ENCODE measurements around the gene AAK1. TPM values are rescaled to one million over a fixed set of nuclear protein-coding genes. Genes with fewer than 3 reads are reported as not detected.

The AAK1 gene
- polyA plus RNA-seq, 3 donors: 9.8 to 18.9 (median 10.8) TPM

DNA sequence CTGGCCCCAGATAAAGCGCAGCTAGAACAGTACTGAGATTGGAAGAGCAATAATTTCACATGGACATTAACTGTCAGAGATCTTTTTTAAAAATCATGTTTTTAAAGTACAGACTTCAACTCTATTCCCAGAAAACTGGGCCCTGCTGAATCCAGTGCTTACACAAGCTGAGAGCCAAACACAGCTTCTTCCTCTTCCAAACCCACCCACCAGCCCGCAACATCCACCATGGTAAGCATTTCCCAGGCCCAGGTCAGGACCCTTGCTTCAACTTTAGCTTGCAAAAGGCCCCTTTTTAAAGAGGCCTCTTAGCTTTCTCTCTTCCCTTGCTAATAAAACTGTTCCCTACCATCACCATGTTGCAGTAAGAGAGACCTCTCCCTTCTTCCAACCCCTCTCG, 2.1 kb downstream of the AAK1 start:
- H3K4me3 Mint-ChIP-seq: peak overlapping the region; percentile 94 to 95
- Histone ChIP-seq H3K27me3 (ENCODE audit: control insufficient read depth in 2 of 2, insufficient read depth in 2 of 2, low read length in 2 of 2) (no peaks in the 10 kb centered on the region), H3K36me3 (replicated peaks in 1 of 2; ENCODE audit: control insufficient read depth in 1 of 2, insufficient read depth in 2 of 2, low read length in 2 of 2) (peaks cover 9 to 20% of the 10 kb centered on the region in 2 donors), H3K79me2 (ENCODE audit: insufficient read depth, low read length) (peaks cover 80% of the 10 kb centered on the region), H2AFZ (ENCODE audit: insufficient read depth, low read depth, low read length, poor library complexity, severe bottlenecking) (no peak overlapping the region), H3K9me3 (replicated peaks in 1 of 2; ENCODE audit: control insufficient read depth in 1 of 2, insufficient read depth in 1 of 2, low read length in 2 of 2) (no peaks in the 10 kb centered on the region), H3K4me3 (replicated peaks in 1 of 3; ENCODE audit: low read depth in 2 of 3, low read length in 3 of 3) (peak overlapping the region in 2 of 3 experiments; percentile 96), H3K9ac (ENCODE audit: insufficient read depth, low read length, poor library complexity, severe bottlenecking) (peak overlapping the region; percentile 95), H3K4me1 (ENCODE audit: control insufficient read depth in 1 of 2, insufficient read depth in 2 of 2, low read length in 2 of 2) (peaks cover 44 to 45% of the 10 kb centered on the region in 2 donors), H3K27ac (ENCODE audit: low read depth in 1 of 2, low read length in 2 of 2) (peak overlapping the region in 1 of 2 donors; percentile 96), H4K20me1 (ENCODE audit: insufficient read depth, low read length) (peaks cover 56% of the 10 kb centered on the region), H3K4me2 (replicated peaks; ENCODE audit: extremely low read depth, low read length, poor library complexity, severe bottlenecking) (peak overlapping the region; percentile 84)
- intact Hi-C loops (cut with micrococcal nuclease): loop anchor here (2.0 to 10.0 kb wide), 3 partner anchors 47 to 79 kb away; no protein-coding TSS in a partner anchor
- no peaks in the 10 kb centered on the region for H3K9me3 Mint-ChIP-seq
- peaks cover 0 to 2% (median 0%) of the 10 kb centered on the region in 3 donors for H3K27me3 Mint-ChIP-seq (ENCODE audit: low read depth in 3 of 3)
- H3K36me3 Mint-ChIP-seq: peaks cover 31% of the 10 kb centered on the region in 2 donors
- DNase-seq: no peak
- WGBS (ENCODE audit: insufficient coverage): 70% methylated on average over 2 of the region's 3 CpGs
- H3K4me1 Mint-ChIP-seq: peaks cover 67% of the 10 kb centered on the region
- TF ChIP-seq, protein P1, sequence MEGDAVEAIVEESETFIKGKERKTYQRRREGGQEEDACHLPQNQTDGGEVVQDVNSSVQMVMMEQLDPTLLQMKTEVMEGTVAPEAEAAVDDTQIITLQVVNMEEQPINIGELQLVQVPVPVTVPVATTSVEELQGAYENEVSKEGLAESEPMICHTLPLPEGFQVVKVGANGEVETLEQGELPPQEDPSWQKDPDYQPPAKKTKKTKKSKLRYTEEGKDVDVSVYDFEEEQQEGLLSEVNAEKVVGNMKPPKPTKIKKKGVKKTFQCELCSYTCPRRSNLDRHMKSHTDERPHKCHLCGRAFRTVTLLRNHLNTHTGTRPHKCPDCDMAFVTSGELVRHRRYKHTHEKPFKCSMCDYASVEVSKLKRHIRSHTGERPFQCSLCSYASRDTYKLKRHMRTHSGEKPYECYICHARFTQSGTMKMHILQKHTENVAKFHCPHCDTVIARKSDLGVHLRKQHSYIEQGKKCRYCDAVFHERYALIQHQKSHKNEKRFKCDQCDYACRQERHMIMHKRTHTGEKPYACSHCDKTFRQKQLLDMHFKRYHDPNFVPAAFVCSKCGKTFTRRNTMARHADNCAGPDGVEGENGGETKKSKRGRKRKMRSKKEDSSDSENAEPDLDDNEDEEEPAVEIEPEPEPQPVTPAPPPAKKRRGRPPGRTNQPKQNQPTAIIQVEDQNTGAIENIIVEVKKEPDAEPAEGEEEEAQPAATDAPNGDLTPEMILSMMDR (IDR thresholded peaks at IDR 0.05): no peak
- peak overlapping the region in 6 of 7 donors; percentile 57 to 99 (median 96) for H3K27ac Mint-ChIP-seq

DNA sequence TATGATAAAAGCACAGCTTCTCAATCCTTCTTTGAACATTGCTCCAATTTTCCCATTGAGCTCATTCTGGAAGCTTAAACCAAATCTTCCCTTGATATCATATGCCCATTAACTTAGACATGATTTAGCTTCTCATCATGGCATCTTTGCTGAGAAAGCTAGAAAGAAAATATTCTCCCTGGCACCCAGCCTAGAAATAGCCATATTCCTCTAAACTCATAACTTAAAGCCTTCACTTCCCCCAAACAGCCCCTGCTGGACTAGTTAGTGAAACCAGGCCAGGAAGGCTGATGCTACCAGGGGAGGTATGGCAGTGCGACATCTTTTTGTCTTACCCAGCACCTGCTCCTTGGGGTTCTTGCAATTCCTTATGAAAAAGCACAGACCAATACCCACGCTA, 4.3 kb downstream of the AAK1 start:
- Histone ChIP-seq H3K4me2 (replicated peaks; ENCODE audit: extremely low read depth, low read length, poor library complexity, severe bottlenecking) (no peak overlapping the region), H3K9me3 (replicated peaks in 1 of 2; ENCODE audit: control insufficient read depth in 1 of 2, insufficient read depth in 1 of 2, low read length in 2 of 2) (no peaks in the 10 kb centered on the region), H3K27ac (ENCODE audit: low read depth in 1 of 2, low read length in 2 of 2) (no peak overlapping the region), H2AFZ (ENCODE audit: insufficient read depth, low read depth, low read length, poor library complexity, severe bottlenecking) (no peak overlapping the region), H3K36me3 (replicated peaks in 1 of 2; ENCODE audit: control insufficient read depth in 1 of 2, insufficient read depth in 2 of 2, low read length in 2 of 2) (peaks cover 9 to 20% of the 10 kb centered on the region in 2 donors), H3K4me1 (ENCODE audit: control insufficient read depth in 1 of 2, insufficient read depth in 2 of 2, low read length in 2 of 2) (peaks cover 37 to 42% of the 10 kb centered on the region in 2 donors), H4K20me1 (ENCODE audit: insufficient read depth, low read length) (peaks cover 74% of the 10 kb centered on the region), H3K27me3 (ENCODE audit: control insufficient read depth in 2 of 2, insufficient read depth in 2 of 2, low read length in 2 of 2) (no peaks in the 10 kb centered on the region), H3K9ac (ENCODE audit: insufficient read depth, low read length, poor library complexity, severe bottlenecking) (no peak overlapping the region), H3K4me3 (replicated peaks in 1 of 3; ENCODE audit: low read depth in 2 of 3, low read length in 3 of 3) (no peak overlapping the region), H3K79me2 (ENCODE audit: insufficient read depth, low read length) (peaks cover 93% of the 10 kb centered on the region)
- no CpG with 5 or more reads among the region's 2 CpGs for WGBS (ENCODE audit: insufficient coverage)
- peak overlapping the region in 3 of 7 donors; percentile 26 to 35 (median 30) for H3K27ac Mint-ChIP-seq
- peaks cover 31 to 34% of the 10 kb centered on the region in 2 donors for H3K36me3 Mint-ChIP-seq
- intact Hi-C loops (cut with micrococcal nuclease): no loop called here
- H3K4me3 Mint-ChIP-seq: no peak overlapping the region
- peaks cover 54% of the 10 kb centered on the region for H3K4me1 Mint-ChIP-seq
- H3K9me3 Mint-ChIP-seq: no peaks in the 10 kb centered on the region
- H3K27me3 Mint-ChIP-seq (ENCODE audit: low read depth in 3 of 3): peaks cover 0 to 2% (median 0%) of the 10 kb centered on the region in 3 donors
- TF ChIP-seq, protein P1 (IDR thresholded peaks at IDR 0.05): no peak
- DNase-seq: no peak

Measured in CD14-positive monocyte (primary cell).